NCI-H82 (cell line): ENCODE data around the gene GALNT18.

Experiments
- DNase-seq: peaks from one replicate; lab custom pipeline; 2025; lab: John Stamatoyannopoulos, UW

GALNT18 gene

GRCh38 chr11:11430431-11430830, 191.4 kb downstream of the GALNT18 start:
- DNase-seq, result no peak

DNA sequence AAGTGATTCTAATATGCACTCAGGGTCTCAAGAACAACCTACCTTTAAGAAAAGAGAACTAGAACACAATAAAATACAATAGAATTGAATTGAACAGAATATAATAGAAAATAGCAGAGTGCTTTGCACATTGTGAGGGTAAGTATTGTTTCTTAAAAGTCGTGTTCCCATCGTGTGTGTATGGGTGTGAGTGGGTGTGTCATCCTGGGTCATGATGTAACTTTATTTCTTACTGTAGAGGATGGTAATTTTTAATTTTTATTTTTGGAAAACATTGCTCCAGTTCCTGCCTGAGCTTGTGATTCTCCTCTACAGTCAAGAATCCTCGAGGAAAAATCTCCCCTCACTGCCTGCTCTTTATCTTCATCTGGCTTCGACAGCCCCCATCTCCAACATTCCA, 193.1 kb downstream of the GALNT18 start:
- no peak for DNase-seq

- peak; percentile 41 for DNase-seq
Observed at GRCh38 chr11:11427542-11427941, 194.3 kb downstream of the GALNT18 start.

GRCh38 chr11:11427140-11427539, 194.7 kb downstream of the GALNT18 start:
- peak; percentile 36 for DNase-seq

- no peak for DNase-seq
Observed at GRCh38 chr11:11426226-11426952, 195.4 kb downstream of the GALNT18 start.

DNA sequence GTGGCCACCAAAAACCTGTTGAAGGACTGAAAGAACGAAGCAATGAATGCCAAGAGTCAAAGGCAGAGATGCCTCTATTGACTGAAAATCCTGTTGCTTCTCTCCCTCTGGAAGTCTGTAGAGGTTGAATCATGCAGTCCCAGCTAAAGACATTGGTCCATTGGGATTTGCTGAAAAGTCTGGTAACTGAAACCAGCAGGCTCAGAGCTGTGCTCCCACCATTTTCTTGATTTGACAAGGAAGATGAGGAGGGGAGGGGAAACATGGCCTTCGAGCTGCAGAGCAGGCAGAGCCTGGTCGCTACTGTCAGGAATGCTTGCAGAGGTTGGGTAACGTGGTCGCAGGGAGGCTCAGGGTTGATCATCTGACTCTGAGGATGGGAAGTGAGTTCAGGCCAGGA, 196.0 kb downstream of the GALNT18 start:
- no peak for DNase-seq

DNA sequence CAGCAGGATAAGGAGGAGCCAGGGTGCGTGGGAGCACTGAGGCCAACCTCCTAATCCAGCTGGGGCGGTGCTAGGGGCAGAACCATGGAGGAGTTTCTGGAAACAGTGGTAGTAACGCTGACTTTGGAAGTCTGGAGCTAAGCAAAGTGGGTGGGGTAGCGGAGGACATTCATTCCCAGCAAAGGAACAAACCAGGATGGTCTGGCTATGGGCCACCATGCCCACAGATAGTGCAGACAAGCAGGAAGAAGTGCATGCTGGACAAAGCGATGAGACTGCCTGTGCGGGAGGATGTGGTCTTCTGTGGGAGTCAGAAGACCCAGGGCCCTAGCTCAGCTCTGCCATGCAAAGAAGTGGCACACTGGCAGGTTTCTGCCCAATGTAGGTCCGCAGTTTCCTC, 197.1 kb downstream of the GALNT18 start:
- no peak for DNase-seq

GRCh38 chr11:11422411-11423128, 199.2 kb downstream of the GALNT18 start:
- DNase-seq, result peak; percentile 86

DNA sequence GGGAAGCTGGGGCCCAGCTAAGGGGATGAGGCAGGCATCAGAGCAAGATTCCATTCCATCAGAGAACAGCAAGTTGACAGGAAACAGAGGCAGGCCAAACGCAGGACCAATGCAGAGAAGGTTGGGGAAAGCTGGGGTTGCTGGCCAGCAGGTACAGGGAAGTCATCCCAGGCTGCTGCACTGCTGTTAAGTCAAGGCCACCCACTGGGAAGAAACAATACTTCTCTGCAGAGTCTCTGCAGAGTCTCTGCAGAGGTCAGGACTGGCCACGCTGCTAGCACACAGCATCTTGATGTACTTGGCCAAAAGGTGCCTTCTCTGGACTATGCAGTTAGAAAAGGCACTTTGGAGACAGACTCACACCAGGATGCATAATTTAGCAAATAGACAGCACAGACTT, 200.3 kb downstream of the GALNT18 start:
- no peak for DNase-seq

- no peak for DNase-seq
Observed at GRCh38 chr11:11420899-11421285, 200.9 kb downstream of the GALNT18 start.

DNA sequence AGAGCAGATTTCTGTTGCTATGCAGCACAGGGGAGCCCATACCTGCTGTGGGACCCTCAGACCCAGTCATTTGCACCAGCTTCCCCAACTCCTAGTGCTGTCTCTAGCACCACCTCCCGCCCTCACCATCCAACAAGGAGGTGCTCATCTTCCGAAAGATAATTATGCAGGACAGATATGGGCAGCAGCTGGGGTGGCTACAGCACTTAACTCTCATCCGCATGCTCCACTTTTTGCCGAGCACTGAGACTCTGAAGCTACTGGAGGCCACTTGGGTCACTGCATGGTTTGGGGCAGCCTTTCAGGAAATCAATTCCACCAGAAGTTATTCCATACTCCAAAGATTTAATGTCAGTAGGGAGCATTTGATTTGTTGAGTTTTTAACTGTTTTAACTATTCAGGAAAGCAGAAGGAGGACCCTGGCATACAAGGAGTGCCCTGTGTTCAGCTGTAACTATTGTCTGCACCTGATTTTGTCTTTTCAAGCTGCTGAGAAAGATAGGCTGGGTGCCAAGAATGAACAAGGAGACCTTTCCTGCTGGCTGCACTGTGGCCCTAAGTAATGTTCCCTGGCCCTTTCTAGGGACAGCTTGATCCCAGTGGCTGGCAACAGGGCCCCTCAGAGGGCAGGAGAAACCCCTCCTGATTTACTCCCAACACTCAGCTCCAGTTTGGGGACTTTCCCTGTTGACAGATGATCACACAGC, 201.5 kb downstream of the GALNT18 start:
- no peak for DNase-seq

DNA sequence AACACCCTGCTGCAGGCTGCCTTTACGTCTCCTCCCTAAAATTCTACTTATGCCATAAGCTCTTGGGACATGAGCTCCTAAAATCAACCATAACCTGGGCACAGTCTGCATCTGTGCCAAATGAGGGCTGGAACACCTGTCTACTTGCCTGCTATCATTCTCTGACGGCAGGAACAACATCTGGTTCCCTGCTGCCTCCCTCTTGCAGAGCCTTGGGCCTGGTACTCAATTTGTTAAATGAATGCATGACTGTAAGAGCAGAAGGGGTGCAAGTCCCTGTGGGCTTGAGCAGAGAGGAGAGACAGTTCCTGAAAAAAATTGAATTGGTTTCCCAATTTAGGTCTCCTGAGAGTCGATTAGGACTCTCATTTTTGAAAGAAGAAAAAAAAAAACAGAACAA, 202.1 kb downstream of the GALNT18 start:
- no peak for DNase-seq

DNA sequence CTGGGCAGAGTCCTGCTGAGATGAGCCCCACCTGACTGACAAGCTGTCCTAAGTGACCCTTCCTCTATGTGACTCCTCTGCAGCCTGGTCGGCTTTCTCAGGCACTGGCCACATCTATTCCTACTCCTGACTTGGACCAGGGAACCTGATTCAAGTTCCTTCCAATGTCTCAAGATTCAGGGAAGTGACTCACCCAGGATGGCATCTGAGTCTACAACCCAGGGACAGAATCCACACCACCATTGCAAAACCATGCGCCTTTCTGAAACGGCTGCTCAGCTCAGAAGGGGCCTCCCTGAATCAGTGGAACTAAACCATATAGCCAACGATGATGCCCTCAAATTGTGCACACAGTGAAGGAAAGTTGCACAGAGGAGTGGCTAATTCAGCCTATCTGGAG, 204.9 kb downstream of the GALNT18 start:
- no peak for DNase-seq

GRCh38 chr11:11416502-11416901, 205.3 kb downstream of the GALNT18 start:
- DNase-seq, result no peak

GRCh38 chr11:11415901-11416300, 205.9 kb downstream of the GALNT18 start:
- no peak for DNase-seq

- DNase-seq, result no peak
Observed at GRCh38 chr11:11414996-11415395, 206.8 kb downstream of the GALNT18 start.

GRCh38 chr11:11413776-11414175, 208.0 kb downstream of the GALNT18 start:
- no peak for DNase-seq

- no peak for DNase-seq
Observed at GRCh38 chr11:11411401-11411985, 210.3 kb downstream of the GALNT18 start.

GRCh38 chr11:11409901-11410300, 211.9 kb downstream of the GALNT18 start:
- DNase-seq, result peak; percentile 41

GRCh38 chr11:11409224-11409623, 212.6 kb downstream of the GALNT18 start:
- no peak for DNase-seq

- DNase-seq, result no peak
Observed at GRCh38 chr11:11408436-11409221, 213.2 kb downstream of the GALNT18 start.

- DNase-seq, result peak; percentile 57
Observed at GRCh38 chr11:11407763-11408084, 214.1 kb downstream of the GALNT18 start.
